CD8-positive, alpha-beta memory T cell (primary cell): Measurements from ENCODE around the gene SYNE1. TPM values are rescaled to one million over a fixed set of nuclear protein-coding genes. Genes with fewer than 3 reads are reported as not detected.

Experiments
- CTCF ChIA-PET: fragments of 350-600 bp; sonication (Branson Sonifier 250); formaldehyde crosslinking; loops from one replicate; lab custom pipeline; 2021; ENCODE audit warnings: antibody characterized with exemption; lab: Charles Lee
- POLR2A ChIA-PET: fragments of 350-600 bp; sonication (Branson Sonifier 250); formaldehyde crosslinking; loops from one replicate; lab custom pipeline; 2021; ENCODE audit warnings: antibody characterized with exemption; lab: Charles Lee
- DNase-seq, 5 donors: peaks; one replicate each; pipeline versions ENCODE4 v3.0.0 to v3.0.0-alpha.2; 2020 to 2022; ENCODE audit warnings: mixed read lengths in 1 of 5
- H3K27ac ChIP-seq: one replicate; pipeline ENCODE4 v1.7.0; 2013; ENCODE audit warnings: low read depth, mild to moderate bottlenecking, low read length, moderate library complexity
- H3K27me3 ChIP-seq: 2 replicates; pipeline ENCODE4 v1.7.0; 2013; ENCODE audit warnings: low read length, mild to moderate bottlenecking; ENCODE audit not compliant: insufficient read depth, poor library complexity, severe bottlenecking
- H3K36me3 ChIP-seq: 2 replicates; pipeline ENCODE4 v1.7.0; 2013; ENCODE audit warnings: mild to moderate bottlenecking, low read length, moderate library complexity; ENCODE audit not compliant: insufficient read depth
- H3K4me1 ChIP-seq: 2 replicates; pipeline ENCODE4 v1.7.0; 2013; ENCODE audit warnings: mild to moderate bottlenecking, low read length, moderate library complexity; ENCODE audit not compliant: insufficient read depth
- H3K4me3 ChIP-seq: 2 replicates; pipeline ENCODE4 v1.7.0; 2013; ENCODE audit warnings: mild to moderate bottlenecking, low read length
- H3K9me3 ChIP-seq: 2 replicates; pipeline ENCODE4 v1.7.0; 2013; ENCODE audit warnings: mild to moderate bottlenecking, low read length
- H3K27ac Mint-ChIP-seq, 8 donors: one replicate each; pipeline ENCODE4 v1.8.0; 2020 to 2021; ENCODE audit warnings: mixed read lengths in 8 of 8, mild to moderate bottlenecking in 6 of 8, inconsistent platforms in 3 of 8, moderate library complexity in 3 of 8
- H3K27me3 Mint-ChIP-seq, 2 donors: one replicate each; pipeline ENCODE4 v1.8.0; 2020 to 2021; ENCODE audit warnings: mixed read lengths in 2 of 2, mild to moderate bottlenecking in 1 of 2, moderate library complexity in 1 of 2
- H3K36me3 Mint-ChIP-seq, 3 donors: one replicate each; pipeline ENCODE4 v1.8.0; 2020 to 2021; ENCODE audit warnings: mixed read lengths in 3 of 3, inconsistent platforms in 1 of 3, mild to moderate bottlenecking in 1 of 3
- H3K4me1 Mint-ChIP-seq, 3 donors: one replicate each; pipeline ENCODE4 v1.8.0; 2020 to 2021; ENCODE audit warnings: mixed read lengths in 3 of 3, inconsistent platforms in 1 of 3, mild to moderate bottlenecking in 1 of 3
- H3K4me3 Mint-ChIP-seq, 7 donors: one replicate each; pipeline ENCODE4 v1.8.0; 2020 to 2021; ENCODE audit warnings: mixed read lengths in 7 of 7, mild to moderate bottlenecking in 6 of 7, moderate library complexity in 4 of 7, inconsistent platforms in 2 of 7
- H3K9me3 Mint-ChIP-seq, 5 donors: one replicate each; pipeline ENCODE4 v1.8.0; 2020 to 2022; ENCODE audit warnings: mixed read lengths in 5 of 5, mild to moderate bottlenecking in 3 of 5, moderate library complexity in 2 of 5, inconsistent platforms in 1 of 5
- polyA plus RNA-seq: library from polyadenylated mRNA; unstranded; fragments of 300-500 nt; fragmentation: Illumina TruSeq; gene quantifications from one replicate; pipeline ENCODE4 v1.2.3, GENCODE V29; 2021
- total RNA-seq, 2 experiments: library from RNA; stranded (reverse); gene quantifications; one replicate each; pipeline ENCODE4 v1.2.3, GENCODE V29; 2021

SYNE1 gene
- total and polyA plus RNA-seq, 3 experiments from 2014 or later = 41.0 to 79.0 (median 48.4) TPM

DNA sequence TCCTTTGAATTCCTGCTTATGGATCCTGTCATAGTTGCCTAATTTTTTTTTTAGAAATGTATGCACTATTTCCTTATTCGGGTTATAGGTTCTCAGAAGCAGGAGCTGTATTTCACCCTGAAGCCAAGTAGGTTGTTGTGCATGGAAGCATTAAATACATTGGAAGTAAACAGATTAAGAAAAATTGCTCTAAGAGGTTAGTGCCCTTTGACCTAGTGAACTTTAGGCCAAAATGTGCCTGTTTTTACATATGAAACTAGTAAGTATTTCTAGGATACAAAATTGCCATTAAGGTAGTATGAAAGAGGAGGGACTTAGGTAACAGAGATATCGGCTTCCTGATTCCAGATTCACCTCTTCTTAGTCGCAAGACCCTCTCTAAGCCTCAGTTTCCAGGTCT lies 377.9 kb downstream of the SYNE1 start:
- Mint-ChIP-seq H3K36me3 (peaks cover 45 to 83% (median 50%) of the 10 kb centered on the region in 3 donors), H3K27me3 (no peaks in the 10 kb centered on the region), H3K27ac (peak overlapping the region in 2 of 8 donors; percentile 7 to 83), H3K9me3 (peaks cover 0 to 18% (median 12%) of the 10 kb centered on the region in 5 donors), H3K4me3 (no peak overlapping the region), H3K4me1 (peaks cover 0 to 1% (median 0%) of the 10 kb centered on the region in 3 donors)
- ChIA-PET CTCF (interaction anchor here (1.2 kb wide), 1 partner anchor 39 kb away, joined by 3 read pairs; no protein-coding TSS in a partner anchor), POLR2A (no interaction called here)
- Histone ChIP-seq H3K4me3 (no peak overlapping the region), H3K27me3 (no peaks in the 10 kb centered on the region), H3K4me1 (no peaks in the 10 kb centered on the region), H3K9me3 (peaks cover 4% of the 10 kb centered on the region), H3K36me3 (peaks cover 35% of the 10 kb centered on the region), H3K27ac (no peak overlapping the region)
- no peak for DNase-seq

DNA sequence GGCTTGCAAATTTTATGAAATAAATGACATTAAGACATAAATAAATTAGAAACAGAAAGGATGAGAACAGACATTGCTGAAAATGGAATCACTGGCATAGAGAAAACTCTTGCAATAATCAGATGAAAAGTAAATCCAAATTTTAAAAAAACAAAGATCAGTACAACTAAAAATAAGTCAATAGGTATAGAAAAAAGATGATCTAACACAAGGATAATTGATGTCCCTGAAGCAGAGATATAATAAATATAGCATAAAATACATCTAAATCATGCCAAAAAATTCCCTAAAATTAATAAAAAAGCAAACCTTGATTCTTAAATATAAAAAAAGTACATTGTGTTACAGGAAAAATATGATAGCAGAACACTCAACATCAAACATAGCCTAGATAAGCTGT lies 379.6 kb downstream of the SYNE1 start:
- Histone ChIP-seq H3K36me3 (peaks cover 27% of the 10 kb centered on the region), H3K4me1 (no peaks in the 10 kb centered on the region), H3K9me3 (no peaks in the 10 kb centered on the region), H3K27ac (no peak overlapping the region), H3K27me3 (no peaks in the 10 kb centered on the region), H3K4me3 (no peak overlapping the region)
- H3K4me1 Mint-ChIP-seq = peaks cover 0 to 1% (median 0%) of the 10 kb centered on the region in 3 donors
- H3K27ac Mint-ChIP-seq = no peak overlapping the region
- POLR2A ChIA-PET = no interaction called here
- no peaks in the 10 kb centered on the region for H3K27me3 Mint-ChIP-seq
- peaks cover 0 to 5% (median 4%) of the 10 kb centered on the region in 5 donors for H3K9me3 Mint-ChIP-seq
- CTCF ChIA-PET = no interaction called here
- no peak for DNase-seq
- H3K4me3 Mint-ChIP-seq = no peak overlapping the region
- H3K36me3 Mint-ChIP-seq = peaks cover 41 to 84% (median 50%) of the 10 kb centered on the region in 3 donors

DNA sequence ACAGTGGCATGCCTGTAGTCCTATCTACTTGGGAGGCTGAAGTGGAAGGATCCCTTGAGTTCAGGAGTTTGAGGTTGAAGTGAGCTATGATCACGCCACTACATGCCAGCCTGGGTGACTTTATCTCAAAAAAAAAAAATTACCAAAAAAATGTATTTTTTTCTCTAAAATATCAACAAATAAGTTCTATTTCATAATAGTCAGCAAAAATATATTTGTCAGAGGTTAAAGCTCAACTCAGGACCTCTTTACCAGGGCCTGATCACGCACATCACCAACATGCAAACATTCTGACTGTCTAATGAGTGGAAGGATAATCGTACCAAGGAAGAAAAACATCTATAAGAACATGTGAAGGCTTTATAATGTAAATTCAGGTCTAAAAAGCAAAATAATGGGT lies 387.0 kb downstream of the SYNE1 start:
- no peaks in the 10 kb centered on the region for H3K9me3 Mint-ChIP-seq
- Histone ChIP-seq H3K27ac (no peak overlapping the region), H3K4me1 (no peaks in the 10 kb centered on the region), H3K9me3 (no peaks in the 10 kb centered on the region), H3K27me3 (no peaks in the 10 kb centered on the region), H3K4me3 (no peak overlapping the region), H3K36me3 (peaks cover 13% of the 10 kb centered on the region)
- H3K36me3 Mint-ChIP-seq = peaks cover 13 to 78% (median 33%) of the 10 kb centered on the region in 3 donors
- H3K27me3 Mint-ChIP-seq = no peaks in the 10 kb centered on the region
- ChIA-PET CTCF (no interaction called here), POLR2A (no interaction called here)
- DNase-seq = no peak
- H3K4me3 Mint-ChIP-seq = no peak overlapping the region
- no peak overlapping the region for H3K27ac Mint-ChIP-seq
- no peaks in the 10 kb centered on the region for H3K4me1 Mint-ChIP-seq

DNA sequence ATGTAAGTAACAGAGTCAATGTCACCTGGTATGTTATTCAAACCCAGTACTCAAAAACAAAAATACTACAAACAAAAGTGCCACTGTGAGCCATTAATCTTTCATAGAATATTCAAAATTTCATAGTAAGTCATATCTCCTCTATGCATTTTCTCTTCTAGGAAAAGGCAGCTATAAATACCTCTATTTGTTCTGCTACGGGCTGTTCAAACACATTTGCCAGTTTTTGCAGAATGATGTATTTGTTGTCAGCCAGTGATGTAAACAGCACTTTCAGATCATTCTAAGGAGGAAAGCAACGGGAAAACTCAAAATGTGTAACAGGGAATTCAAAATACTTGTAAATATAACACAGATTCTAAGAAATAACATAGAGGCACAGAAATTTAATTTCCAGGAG lies 388.2 kb downstream of the SYNE1 start:
- CTCF ChIA-PET = no interaction called here
- Histone ChIP-seq H3K4me3 (no peak overlapping the region), H3K36me3 (peaks cover 8% of the 10 kb centered on the region), H3K27ac (no peak overlapping the region), H3K9me3 (no peaks in the 10 kb centered on the region), H3K4me1 (no peaks in the 10 kb centered on the region), H3K27me3 (no peaks in the 10 kb centered on the region)
- Mint-ChIP-seq H3K9me3 (no peaks in the 10 kb centered on the region), H3K27ac (peak overlapping the region in 2 of 8 donors; percentile 25 to 74), H3K4me3 (no peak overlapping the region), H3K4me1 (no peaks in the 10 kb centered on the region), H3K27me3 (no peaks in the 10 kb centered on the region), H3K36me3 (peaks cover 13 to 81% (median 36%) of the 10 kb centered on the region in 3 donors)
- no peak for DNase-seq
- POLR2A ChIA-PET = interaction anchor here (0.6 kb wide), 1 partner anchor 825 kb away, joined by 6 read pairs; no protein-coding TSS in a partner anchor

DNA sequence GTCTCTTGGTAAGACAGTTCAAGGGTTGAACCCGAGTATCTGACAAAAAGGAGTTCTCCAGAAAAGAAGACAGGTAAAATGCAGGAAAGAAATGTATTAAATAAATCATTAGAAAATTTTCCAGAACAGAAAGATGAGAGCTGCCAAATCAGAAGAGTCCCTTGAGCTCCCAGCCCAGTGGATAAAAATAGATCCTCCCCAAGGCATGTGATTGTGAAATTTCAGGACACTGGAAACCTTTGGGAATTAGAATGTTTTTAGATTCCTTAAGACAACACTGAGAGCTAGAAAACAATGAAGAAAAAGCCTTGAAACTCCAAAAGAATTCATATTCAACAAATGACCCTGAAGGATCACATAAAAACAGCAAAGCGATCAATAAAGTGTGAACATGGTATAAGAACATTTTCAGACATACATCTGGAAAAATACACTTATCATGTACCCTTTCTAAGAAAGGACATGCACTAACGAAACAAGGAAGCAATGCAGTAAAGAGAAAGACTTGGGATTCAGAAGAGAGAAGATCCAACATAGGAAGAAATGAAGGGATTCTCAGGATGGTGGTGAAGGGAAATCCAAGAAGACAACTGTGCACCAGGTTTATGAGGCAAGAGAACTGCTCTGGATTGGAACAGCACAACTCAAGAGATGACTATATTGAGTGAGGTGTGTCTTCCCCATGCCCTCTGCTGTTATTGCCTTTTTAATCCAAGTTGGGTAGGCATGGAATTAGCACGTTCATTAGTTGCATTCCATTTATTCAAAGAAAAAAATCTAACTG lies 390.4 kb downstream of the SYNE1 start:
- Mint-ChIP-seq H3K36me3 (peaks cover 11 to 81% (median 35%) of the 10 kb centered on the region in 3 donors), H3K27ac (peak overlapping the region in 2 of 8 donors; percentile 4 to 26), H3K4me1 (no peaks in the 10 kb centered on the region), H3K27me3 (no peaks in the 10 kb centered on the region), H3K9me3 (no peaks in the 10 kb centered on the region), H3K4me3 (no peak overlapping the region)
- POLR2A ChIA-PET = no interaction called here
- no peaks in the 10 kb centered on the region for H3K27me3 ChIP-seq
- no peaks in the 10 kb centered on the region for H3K9me3 ChIP-seq
- peaks cover 17% of the 10 kb centered on the region for H3K36me3 ChIP-seq
- H3K4me3 ChIP-seq = no peak overlapping the region
- DNase-seq = no peak
- no peak overlapping the region for H3K27ac ChIP-seq
- no peaks in the 10 kb centered on the region for H3K4me1 ChIP-seq
- CTCF ChIA-PET = interaction anchor here (1.0 to 1.8 kb wide), 3 partner anchors 13 to 55 kb away, joined by 3 to 5 read pairs (median 3); no protein-coding TSS in a partner anchor

DNA sequence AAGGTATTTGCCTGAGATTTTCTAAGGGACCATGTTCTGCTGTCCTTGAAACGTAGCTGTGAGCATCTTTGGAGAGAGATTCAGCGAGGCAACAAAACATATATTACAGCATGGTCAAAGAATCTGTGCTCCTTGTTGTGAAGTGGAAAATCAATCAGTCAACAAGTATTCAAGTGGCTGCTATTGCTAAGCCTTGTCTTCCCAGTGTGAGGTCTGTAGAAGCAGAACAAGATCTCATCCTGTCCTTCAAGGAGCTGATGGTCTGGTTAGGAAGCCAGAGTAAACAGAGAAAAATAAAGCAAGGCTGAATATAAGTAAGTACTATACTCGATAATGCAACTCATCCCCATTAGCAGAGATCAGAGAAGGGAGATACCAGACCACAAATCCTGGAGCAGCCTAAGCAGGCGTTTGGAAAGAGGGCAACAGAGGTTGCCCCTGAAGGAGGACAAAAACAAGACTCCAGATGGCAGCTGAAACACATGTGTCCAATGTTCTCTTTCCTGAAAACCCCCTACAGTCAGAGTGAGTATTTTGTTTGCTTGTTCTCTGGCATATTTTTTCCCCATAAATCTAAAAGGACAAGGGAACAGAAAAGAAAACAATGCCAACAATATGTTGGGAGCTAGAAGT lies 392.0 kb downstream of the SYNE1 start:
- H3K4me1 ChIP-seq = no peaks in the 10 kb centered on the region
- Mint-ChIP-seq H3K36me3 (peaks cover 14 to 87% (median 45%) of the 10 kb centered on the region in 3 donors), H3K4me1 (no peaks in the 10 kb centered on the region), H3K9me3 (no peaks in the 10 kb centered on the region), H3K4me3 (no peak overlapping the region), H3K27ac (peak overlapping the region in 5 of 8 donors; percentile 26 to 93 (median 68)), H3K27me3 (no peaks in the 10 kb centered on the region)
- peaks cover 25% of the 10 kb centered on the region for H3K36me3 ChIP-seq
- no peaks in the 10 kb centered on the region for H3K27me3 ChIP-seq
- no peaks in the 10 kb centered on the region for H3K9me3 ChIP-seq
- ChIA-PET POLR2A (no interaction called here), CTCF (interaction anchor here (1.1 to 1.8 kb wide), 2 partner anchors 24 to 56 kb away, joined by 3 to 5 read pairs; no protein-coding TSS in a partner anchor)
- no peak for DNase-seq
- H3K4me3 ChIP-seq = no peak overlapping the region
- H3K27ac ChIP-seq = no peak overlapping the region

DNA sequence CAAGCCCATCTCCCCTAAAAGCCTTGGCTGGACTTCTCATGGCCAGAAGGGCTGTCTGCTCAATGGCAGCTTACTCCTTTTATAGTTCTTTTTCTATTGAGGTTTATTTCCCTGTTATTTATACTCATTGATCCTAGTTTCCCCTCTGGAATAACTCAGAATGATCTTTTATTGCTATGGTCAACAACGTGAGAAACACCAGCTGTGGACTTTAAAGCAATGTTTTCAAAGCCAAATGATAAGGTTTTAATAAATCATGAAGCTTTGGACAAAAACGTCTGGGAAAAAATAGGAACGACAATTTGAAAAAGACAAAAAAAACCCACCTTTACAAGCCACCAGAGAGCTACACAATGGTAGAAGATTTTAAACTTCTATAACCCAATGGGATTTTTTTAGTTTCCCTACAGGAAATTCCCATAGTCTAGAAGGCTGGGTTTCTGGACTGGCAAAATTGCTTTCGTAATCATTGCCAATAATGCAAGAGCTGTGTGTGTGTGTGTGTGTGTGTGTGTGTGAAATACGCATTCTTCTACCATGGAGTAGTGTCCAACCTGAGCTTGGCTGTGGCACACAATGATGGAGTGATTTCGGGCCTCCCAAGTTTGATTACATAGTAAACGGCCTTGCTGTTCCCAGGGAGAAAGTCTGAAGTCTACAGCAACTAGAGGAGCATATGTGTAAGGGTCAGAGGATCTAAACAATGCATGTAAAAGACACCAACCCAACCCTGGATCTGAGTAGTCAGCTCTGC lies 396.0 kb downstream of the SYNE1 start:
- H3K4me3 Mint-ChIP-seq = no peak overlapping the region
- POLR2A ChIA-PET = interaction anchor here (0.7 kb wide), 1 partner anchor 760 kb away, joined by 5 read pairs; no protein-coding TSS in a partner anchor
- no peaks in the 10 kb centered on the region for H3K4me1 ChIP-seq
- DNase-seq = no peak
- no peaks in the 10 kb centered on the region for H3K4me1 Mint-ChIP-seq
- no peak overlapping the region for H3K27ac ChIP-seq
- H3K9me3 Mint-ChIP-seq = no peaks in the 10 kb centered on the region
- no peaks in the 10 kb centered on the region for H3K27me3 Mint-ChIP-seq
- CTCF ChIA-PET = no interaction called here
- H3K4me3 ChIP-seq = no peak overlapping the region
- H3K27ac Mint-ChIP-seq = peak overlapping the region in 6 of 8 donors; percentile 35 to 86 (median 49)
- peaks cover 30% of the 10 kb centered on the region for H3K36me3 ChIP-seq
- peaks cover 15 to 94% (median 39%) of the 10 kb centered on the region in 3 donors for H3K36me3 Mint-ChIP-seq
- no peaks in the 10 kb centered on the region for H3K9me3 ChIP-seq
- H3K27me3 ChIP-seq = no peaks in the 10 kb centered on the region
